Measurements from ENCODE around the gene CNOT8. TPM values are rescaled to one million over a fixed set of nuclear protein-coding genes. Genes with fewer than 3 reads are reported as not detected.

CNOT8 gene
- total and polyA plus RNA-seq, 2 of the 4 experiments (the other 2 are of a cell fraction), result 41.4 to 49.1 TPM

- H3K4ac ChIP-seq (ENCODE audit: low read depth, low read length), result no peak overlapping the region
- no peak overlapping the region for H3K14ac ChIP-seq (replicated peaks; ENCODE audit: low read depth, low read length)
- CTCF ChIA-PET, result interaction anchor here (1.8 kb wide), 1 partner anchor 8 kb away, joined by 4 read pairs; no protein-coding TSS in a partner anchor
- DNase-seq (no peak), ATAC-seq (ENCODE audit: low read depth) (no peak)
- BruUV-seq (replicated peaks), result no TSS peak
- no peak overlapping the region for H4K8ac ChIP-seq (ENCODE audit: low read depth in 2 of 2, low read length in 2 of 2)
- no peak overlapping the region for H3K18ac ChIP-seq (ENCODE audit: low read depth, low read length)
- peaks cover 10% of the 10 kb centered on the region; the same call in 1 of the 2 replicates for H3K9me1 ChIP-seq (ENCODE audit: insufficient read depth, low read length)
- no peak overlapping the region for H3K56ac ChIP-seq (ENCODE audit: extremely low read depth, insufficient read depth, low read length)
- H2BK5ac ChIP-seq (ENCODE audit: low read depth, low read length, poor library complexity, severe bottlenecking), result no peak overlapping the region
- H2BK15ac ChIP-seq (ENCODE audit: low read depth, low read length), result no peak overlapping the region
- H4K5ac ChIP-seq (ENCODE audit: low read depth, low read length), result no peak overlapping the region
- H3K9me3 ChIP-seq (ENCODE audit: control insufficient read depth, insufficient read depth, low read length), result no peaks in the 10 kb centered on the region
- no peak overlapping the region for H2AK5ac ChIP-seq (ENCODE audit: low read depth, low read length)
- no peaks in the 10 kb centered on the region; the same call in 1 of the 2 replicates for H4K20me1 ChIP-seq (ENCODE audit: insufficient read depth, low read length)
- H3K79me1 ChIP-seq (ENCODE audit: low read depth in 1 of 2, low read length in 2 of 2), result peaks cover 0 to 3% of the 10 kb centered on the region in 2 experiments; a peak in 1 of 4 replicates
- dilution Hi-C loops (cut with HindIII; ENCODE audit: low sequenced_read_pairs, unreplicated experiment) (no loop called here), in situ Hi-C loops (cut with MboI; ENCODE audit: low sequenced_read_pairs) (no loop called here), intact Hi-C loops (cut with micrococcal nuclease) (no loop called here)
- H2BK120ac ChIP-seq (ENCODE audit: low read depth, low read length), result no peak overlapping the region
- peaks cover 9% of the 10 kb centered on the region for H3K36me3 ChIP-seq (ENCODE audit: control insufficient read depth, insufficient read depth, low read length)
- no peak overlapping the region for H2BK20ac ChIP-seq (ENCODE audit: low read depth, low read length)
- no peak overlapping the region for H3K9ac ChIP-seq (ENCODE audit: low read depth, low read length)
- H2AK9ac ChIP-seq (replicated peaks; ENCODE audit: low read depth, low read length, poor library complexity), result no peak overlapping the region
- no peak overlapping the region for H3K4me2 ChIP-seq (ENCODE audit: low read depth, low read length)
- 80% methylated on average over 1 of the region's 6 CpGs; no CpG with 5 or more reads in 1 of the 2 experiments for WGBS, 2 experiments (ENCODE audit: extremely low coverage in 2 of 2, insufficient read length in 1 of 2)
- H2AFZ ChIP-seq (replicated peaks; ENCODE audit: low read length, poor library complexity), result no peak overlapping the region
- no peak overlapping the region for H3K4me3 ChIP-seq (ENCODE audit: insufficient read depth, low read depth, low read length)
- TF ChIP-seq MAZ (IDR thresholded peaks at IDR 0.05; ENCODE audit: borderline replicate concordance, low read depth, low read length), result no peak
- no peak for TF ChIP-seq POLR2A (IDR thresholded peaks at IDR 0.05; ENCODE audit: low read depth, low read length)
- no peak for TF ChIP-seq NFE2L2 (IDR thresholded peaks at IDR 0.05; ENCODE audit: low read depth, low read length)
- no peak for TF ChIP-seq RFX5 (IDR thresholded peaks at IDR 0.05; ENCODE audit: low read depth, low read length)
- no peak for TF ChIP-seq FOS (IDR thresholded peaks at IDR 0.05; ENCODE audit: low read depth, low read length)
- no peaks in the 10 kb centered on the region for H3K27me3 ChIP-seq (ENCODE audit: control insufficient read depth, insufficient read depth, low read length)
- H3K4me1 ChIP-seq (ENCODE audit: control insufficient read depth, insufficient read depth, low read length), result peaks cover 2% of the 10 kb centered on the region
- POLR2A ChIA-PET (ENCODE audit: unreplicated experiment), result no interaction called here
- H4K91ac ChIP-seq (ENCODE audit: insufficient read depth, low read depth, low read length), result no peak overlapping the region
- H3K27ac ChIP-seq (ENCODE audit: insufficient read depth, low read length), result no peak overlapping the region
- no peak overlapping the region for H3K23ac ChIP-seq (ENCODE audit: low read depth, low read length)
These were observed 21.2 kb upstream of the CNOT8 start for GRCh38 chr5:154837009-154837901.

Measured in IMR-90 (cell line).